ENCODE results near the gene RAPH1. TPM values are rescaled to one million over a fixed set of nuclear protein-coding genes. Genes with fewer than 3 reads are reported as not detected.

Gene RAPH1
- total and polyA plus RNA-seq, 11 donors = 3.6 to 30.4 (median 16.2) TPM

DNA sequence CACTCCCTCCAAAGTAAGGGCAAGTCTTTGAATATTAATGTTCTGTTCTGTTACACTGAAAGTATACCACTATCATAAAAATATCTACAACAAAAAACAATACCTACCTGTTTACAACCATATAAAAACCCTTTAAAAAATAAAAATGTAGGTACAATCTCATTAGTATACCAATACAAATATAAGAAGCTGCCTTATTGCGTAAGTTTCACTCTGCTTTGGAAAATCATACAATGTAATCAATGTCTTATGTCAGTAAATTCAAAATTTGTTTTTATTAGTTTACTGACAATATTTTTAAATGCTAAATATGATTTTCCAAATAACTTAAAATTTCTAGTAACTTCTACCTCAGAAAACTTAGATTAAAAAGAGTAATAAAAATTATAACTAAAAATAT is 72.8 kb downstream of the RAPH1 start:
- peaks cover 0 to 53% (median 45%) of the 10 kb centered on the region in 9 donors for H3K36me3 ChIP-seq
- TF ChIP-seq CTCF (IDR thresholded peaks at IDR 0.05) (no peak), POLR2A (IDR thresholded peaks at IDR 0.05) (no peak)
- no peak overlapping the region for H3K4me3 ChIP-seq
- ATAC-seq (no peak), DNase-seq (no peak)
- intact Hi-C loops (cut with DNase I) = loop anchor here in 1 of 10 donors (10.0 kb wide), 1 partner anchor 442 kb away; no protein-coding TSS in a partner anchor
- H3K27ac ChIP-seq = no peak overlapping the region
- no peaks in the 10 kb centered on the region for H3K9me3 ChIP-seq
- no peaks in the 10 kb centered on the region for H3K27me3 ChIP-seq
- WGBS, 4 donors = 97 to 99% (median 98%) methylated on average over 1 of the region's 1 CpG
- H3K4me1 ChIP-seq = peaks cover 0 to 5% (median 0%) of the 10 kb centered on the region in 12 donors

DNA sequence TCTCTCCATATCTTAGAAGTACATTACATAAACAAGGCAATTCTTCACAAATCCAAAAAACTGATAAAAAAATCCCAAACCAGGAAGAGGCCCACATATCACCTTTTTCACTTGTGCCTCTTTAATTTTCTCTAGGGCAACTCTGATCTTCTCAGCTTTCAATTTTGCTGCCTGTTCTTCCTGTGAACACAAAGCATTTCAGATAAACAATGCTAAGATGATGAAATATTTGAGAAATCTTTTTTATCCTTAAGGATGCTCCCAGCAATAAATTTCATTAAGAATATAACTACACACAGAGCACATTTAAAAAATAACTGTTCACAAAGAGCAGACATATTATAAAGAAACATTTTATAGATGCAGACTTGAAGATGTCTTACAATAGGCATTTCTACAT is 73.4 kb downstream of the RAPH1 start:
- DNase-seq (no peak), ATAC-seq (no peak)
- no peak overlapping the region for H3K4me3 ChIP-seq
- H3K36me3 ChIP-seq = peaks cover 0 to 59% (median 50%) of the 10 kb centered on the region in 9 donors
- TF ChIP-seq CTCF (IDR thresholded peaks at IDR 0.05) (no peak), POLR2A (IDR thresholded peaks at IDR 0.05) (no peak)
- no peak overlapping the region for H3K27ac ChIP-seq
- intact Hi-C loops (cut with DNase I) = loop anchor here in 1 of 10 donors (10.0 kb wide), 1 partner anchor 443 kb away; no protein-coding TSS in a partner anchor
- H3K27me3 ChIP-seq = no peaks in the 10 kb centered on the region
- no peaks in the 10 kb centered on the region for H3K9me3 ChIP-seq
- peaks cover 0 to 5% (median 0%) of the 10 kb centered on the region in 12 donors for H3K4me1 ChIP-seq

DNA sequence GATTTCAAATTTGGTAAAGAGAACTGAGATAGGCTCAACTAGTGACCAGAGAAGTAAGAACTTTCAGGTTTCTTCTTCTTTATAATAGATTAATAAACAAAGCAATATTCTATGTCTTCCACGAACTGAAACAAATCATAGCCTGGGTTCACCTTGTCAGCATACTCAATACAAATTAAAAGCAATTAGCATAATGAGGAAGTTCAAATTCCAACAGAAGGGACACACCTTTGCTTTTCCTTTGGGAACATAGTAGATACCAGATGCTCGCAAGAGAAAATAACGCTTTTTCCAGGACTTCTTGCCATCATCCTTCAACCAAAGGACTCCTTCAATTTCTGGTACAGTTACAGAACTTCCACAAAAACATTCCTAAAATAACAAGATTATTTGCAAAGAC is 79.9 kb downstream of the RAPH1 start:
- peak overlapping the region in 1 of 12 donors; percentile 4 for H3K27ac ChIP-seq

More for the DNA sequence above, 79.9 kb downstream of the RAPH1 start:
- TF ChIP-seq CTCF (IDR thresholded peaks at IDR 0.05) (no peak), POLR2A (IDR thresholded peaks at IDR 0.05) (no peak)
- DNase-seq (no peak), ATAC-seq (no peak)
- intact Hi-C loops (cut with DNase I) = loop anchor here in 2 of 10 donors (10.0 kb wide), 1 partner anchor 230 kb away; no protein-coding TSS in a partner anchor
- no peaks in the 10 kb centered on the region for H3K9me3 ChIP-seq
- no peaks in the 10 kb centered on the region for H3K27me3 ChIP-seq
- 50 to 63% (median 57%) methylated on average over 3 of the region's 3 CpGs for WGBS, 4 donors
- no peak overlapping the region for H3K4me3 ChIP-seq
- H3K36me3 ChIP-seq = peaks cover 0 to 97% (median 69%) of the 10 kb centered on the region in 9 donors
- H3K4me1 ChIP-seq = peaks cover 0 to 23% (median 7%) of the 10 kb centered on the region in 12 donors
